GM21381 (cell line): ENCODE measurements around the gene ABCC9.

Experiments used
- ATAC-seq: cut with Tn5 transposase; IDR thresholded peaks from one replicate; pipeline ENCODE4 v1.9.1; 2021; ENCODE audit warnings: mild to moderate bottlenecking, moderate library complexity; ENCODE audit not compliant: unreplicated experiment

The ABCC9 gene

DNA sequence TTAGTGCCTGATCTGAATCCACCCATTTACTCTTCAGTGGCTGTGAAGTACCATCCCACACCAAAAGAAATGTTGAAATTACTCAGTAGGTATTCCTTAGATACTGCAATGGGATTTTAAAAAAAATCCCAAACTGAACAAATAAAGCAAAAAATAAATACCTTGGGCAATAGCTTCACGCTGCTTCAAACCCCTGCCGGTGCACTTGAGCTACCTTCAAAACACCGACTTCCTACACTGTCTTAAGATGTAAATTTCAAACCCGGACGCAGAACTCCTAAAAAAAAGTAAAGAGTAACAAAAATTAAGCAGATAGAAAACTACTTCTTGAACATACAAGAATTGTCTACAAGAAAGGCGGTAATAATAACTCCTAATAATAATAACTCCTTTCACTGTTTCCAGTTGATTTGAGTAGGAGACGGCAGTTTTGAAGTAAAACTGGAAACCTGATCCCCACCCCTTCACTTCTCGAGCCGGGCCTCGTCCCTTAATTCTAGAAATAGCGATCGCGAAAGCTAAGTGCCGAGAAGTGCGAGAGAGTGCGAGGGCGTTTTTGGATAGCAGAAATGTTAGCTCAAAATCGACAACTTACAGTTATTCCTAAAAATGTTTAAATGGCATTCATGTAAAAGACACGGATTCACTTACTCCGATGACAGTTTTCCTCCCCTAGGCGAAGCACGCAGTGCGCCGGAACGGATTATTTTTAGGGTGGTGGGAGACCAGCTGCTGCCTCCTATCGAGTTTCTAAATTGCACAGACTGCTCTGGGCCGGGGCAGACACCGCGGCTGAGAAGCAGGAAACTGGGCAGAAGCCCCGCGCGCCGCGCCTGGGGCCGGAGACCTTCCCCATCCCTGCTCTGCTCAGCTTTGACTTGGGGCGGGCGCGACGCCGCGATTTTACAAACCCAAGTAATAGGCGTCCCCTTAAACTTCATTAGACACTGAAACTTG, at the start of gene ABCC9:
TSS of gene ABCC9 (minus strand) at position 878 of the 957 bp plus-strand sequence. CDS start 4,752 bp downstream, outside the sequence.
- ATAC-seq, result no peak

DNA sequence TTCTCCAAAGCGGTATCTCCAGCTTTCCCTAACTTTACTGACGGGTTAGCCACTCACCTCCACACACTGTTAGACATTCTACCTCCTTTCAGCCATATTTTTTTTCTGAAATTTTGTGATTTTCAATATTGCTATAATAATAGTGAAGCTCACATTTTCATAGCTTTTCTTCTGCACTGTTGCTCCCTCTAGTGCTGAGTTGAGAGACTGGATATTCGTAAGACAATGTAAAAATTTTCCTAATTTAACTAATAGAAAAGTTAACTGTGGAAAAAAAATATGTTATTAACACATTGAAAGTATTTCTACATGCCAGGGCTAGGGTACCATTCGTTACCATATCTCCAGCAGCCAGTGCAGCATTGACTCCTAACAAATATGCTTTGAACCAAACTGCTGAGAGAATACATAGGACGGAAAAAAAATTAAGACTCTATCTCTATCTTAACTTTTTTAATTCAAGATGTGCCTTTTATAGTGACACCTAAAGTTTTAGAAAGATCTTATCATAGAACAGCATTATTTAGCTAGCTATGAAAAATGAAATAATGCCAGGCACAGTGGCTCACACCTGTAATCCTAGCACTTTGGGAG, 48.7 kb upstream of the ABCC9 start:
- no peak for ATAC-seq

DNA sequence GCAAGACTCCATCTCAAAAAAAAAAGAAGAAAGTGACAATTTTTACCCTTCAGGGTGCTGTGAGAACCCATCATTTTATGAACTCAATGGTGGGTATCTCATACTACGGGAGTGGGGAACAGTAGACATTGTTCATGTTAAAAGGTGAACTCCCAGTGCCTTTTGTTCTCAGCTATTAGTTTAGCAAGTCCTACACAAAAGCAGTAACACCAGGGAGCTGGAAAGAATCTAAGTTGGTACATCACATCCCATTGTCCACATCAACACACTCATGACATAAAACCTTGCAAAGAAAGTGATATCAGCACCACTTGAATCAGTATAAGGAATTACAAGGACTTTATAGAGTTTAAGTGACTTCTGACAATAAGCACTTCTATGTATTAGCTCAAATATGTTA, 47.4 kb upstream of the ABCC9 start:
- ATAC-seq, result no peak

GRCh38 chr12:21987755-21988154, 46.5 kb upstream of the ABCC9 start:
- ATAC-seq, result no peak

DNA sequence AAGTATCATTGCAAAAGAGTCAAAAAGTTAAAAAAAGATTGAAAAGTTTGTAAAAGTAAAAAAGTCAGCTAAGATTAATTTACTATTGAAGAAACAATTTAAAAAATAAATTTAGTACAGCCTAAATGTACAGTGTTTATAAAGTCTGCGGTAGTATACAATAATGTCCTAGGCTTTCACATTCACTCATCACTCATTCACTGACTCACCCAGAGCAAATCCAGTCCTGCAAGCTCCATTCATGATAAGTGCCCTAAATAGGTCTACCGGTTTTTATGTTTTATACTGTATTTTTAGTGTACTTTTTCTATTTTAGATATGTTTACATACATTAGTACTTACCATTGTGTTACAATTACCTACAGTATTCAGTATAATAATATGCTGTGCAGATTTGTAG, 43.9 kb upstream of the ABCC9 start:
- no peak for ATAC-seq

GRCh38 chr12:21984375-21984774, 43.1 kb upstream of the ABCC9 start:
- no peak for ATAC-seq

- ATAC-seq, result no peak
Observed at GRCh38 chr12:21983095-21983494, 41.9 kb upstream of the ABCC9 start.

GRCh38 chr12:21980544-21980943, 39.3 kb upstream of the ABCC9 start:
- ATAC-seq, result no peak

DNA sequence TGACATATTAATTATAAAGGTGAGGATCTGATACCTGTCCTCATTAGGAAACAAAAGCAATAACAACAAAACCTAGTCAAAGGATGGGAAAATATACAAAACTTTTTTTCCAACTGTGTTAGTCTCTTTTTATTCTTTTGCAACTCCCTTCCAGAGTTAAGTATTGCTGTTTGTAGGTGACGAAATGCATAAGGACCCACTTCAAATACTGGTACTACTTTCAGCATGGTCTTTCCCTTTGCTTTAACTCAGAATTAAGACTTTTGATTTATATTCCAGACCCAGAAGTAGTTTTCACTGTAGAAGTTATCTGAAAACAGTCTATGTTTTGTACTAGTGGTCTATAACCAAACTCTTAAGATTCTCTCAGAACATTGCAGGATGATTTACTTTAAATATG, 34.1 kb upstream of the ABCC9 start:
- no peak for ATAC-seq

DNA sequence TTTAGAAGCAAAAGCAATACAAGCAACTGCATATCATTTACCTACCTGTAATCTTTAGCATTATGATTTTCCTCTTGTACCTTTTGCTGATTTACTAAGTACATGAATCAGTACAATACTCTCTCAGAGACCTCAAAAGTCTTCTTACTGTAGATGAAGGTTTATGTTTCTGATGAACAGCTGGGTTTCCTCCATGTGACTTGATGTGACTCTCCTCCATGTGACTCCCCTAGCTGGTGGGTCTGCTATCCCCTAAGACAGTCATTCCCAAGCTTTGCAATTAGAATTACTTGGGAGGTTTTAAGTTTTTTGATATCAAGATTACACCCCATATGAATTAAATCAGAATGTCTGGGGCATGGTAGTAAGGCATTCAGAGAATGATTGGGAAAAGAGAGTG, 32.0 kb upstream of the ABCC9 start:
- ATAC-seq, result no peak

DNA sequence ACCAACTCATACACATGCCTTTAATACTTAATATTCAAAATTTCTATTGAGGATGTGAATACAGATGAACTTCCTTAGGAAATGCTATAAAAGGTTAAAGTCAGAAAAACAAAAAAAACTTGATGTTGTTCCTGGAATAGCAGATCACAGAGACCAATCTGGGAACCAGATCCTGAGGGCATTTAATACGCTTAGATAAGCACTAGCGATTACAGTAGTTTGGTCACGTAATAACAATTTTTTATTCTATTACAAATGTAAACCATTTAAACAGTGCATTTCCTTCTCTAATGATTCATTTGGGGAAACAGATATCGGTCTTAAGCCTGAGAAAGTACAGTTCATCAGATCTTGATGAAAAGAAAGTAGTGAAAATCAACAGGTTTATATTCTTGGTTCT, 30.8 kb upstream of the ABCC9 start:
- no peak for ATAC-seq

GRCh38 chr12:21971344-21971743, 30.1 kb upstream of the ABCC9 start:
- ATAC-seq, result no peak

- ATAC-seq, result no peak
Observed at GRCh38 chr12:21962821-21963220, 21.6 kb upstream of the ABCC9 start.

- no peak for ATAC-seq
Observed at GRCh38 chr12:21962236-21962635, 21.0 kb upstream of the ABCC9 start.

GRCh38 chr12:21950649-21951048, 9.4 kb upstream of the ABCC9 start:
- ATAC-seq, result no peak

DNA sequence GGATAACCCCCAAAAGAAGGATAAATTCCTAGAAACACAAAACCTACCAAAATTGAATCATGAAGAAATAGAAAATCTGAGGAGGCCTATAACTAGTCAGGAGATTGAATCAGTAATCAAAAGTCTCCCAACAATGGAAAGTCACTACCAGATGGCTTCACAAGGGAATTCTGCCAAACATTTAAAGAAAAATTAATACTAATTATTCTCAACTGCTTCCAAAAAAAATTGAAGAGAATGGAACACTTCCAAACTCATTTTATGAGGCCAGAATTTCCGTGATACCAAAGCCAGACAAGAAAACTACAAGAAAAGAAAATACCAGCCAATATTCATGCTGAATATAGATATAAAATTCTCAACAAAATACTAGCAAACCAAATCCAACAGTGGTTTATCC, 7.8 kb upstream of the ABCC9 start:
- ATAC-seq, result no peak

DNA sequence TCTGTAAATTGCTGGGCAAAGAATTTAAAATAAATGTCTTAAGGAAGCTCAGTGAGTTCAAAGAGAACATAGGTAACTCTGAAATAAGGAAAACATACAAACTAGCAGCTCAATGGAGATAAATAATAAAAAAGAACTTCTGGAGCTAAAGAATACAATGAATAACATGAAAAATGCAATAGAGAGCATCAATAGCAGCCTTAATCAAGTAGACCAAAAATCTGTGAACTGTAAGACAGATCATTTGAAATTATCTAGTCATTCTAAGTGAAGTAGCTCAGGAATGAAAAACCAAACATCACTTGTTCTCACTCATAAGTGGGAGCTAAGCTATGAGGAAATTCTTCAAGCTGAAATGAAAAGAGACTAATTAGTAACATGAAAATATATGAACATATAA, 5.8 kb upstream of the ABCC9 start:
- ATAC-seq, result no peak

- no peak for ATAC-seq
Observed at GRCh38 chr12:21945002-21945401, 3.8 kb upstream of the ABCC9 start.

GRCh38 chr12:21942377-21942703, 1.1 kb upstream of the ABCC9 start:
- no peak for ATAC-seq

DNA sequence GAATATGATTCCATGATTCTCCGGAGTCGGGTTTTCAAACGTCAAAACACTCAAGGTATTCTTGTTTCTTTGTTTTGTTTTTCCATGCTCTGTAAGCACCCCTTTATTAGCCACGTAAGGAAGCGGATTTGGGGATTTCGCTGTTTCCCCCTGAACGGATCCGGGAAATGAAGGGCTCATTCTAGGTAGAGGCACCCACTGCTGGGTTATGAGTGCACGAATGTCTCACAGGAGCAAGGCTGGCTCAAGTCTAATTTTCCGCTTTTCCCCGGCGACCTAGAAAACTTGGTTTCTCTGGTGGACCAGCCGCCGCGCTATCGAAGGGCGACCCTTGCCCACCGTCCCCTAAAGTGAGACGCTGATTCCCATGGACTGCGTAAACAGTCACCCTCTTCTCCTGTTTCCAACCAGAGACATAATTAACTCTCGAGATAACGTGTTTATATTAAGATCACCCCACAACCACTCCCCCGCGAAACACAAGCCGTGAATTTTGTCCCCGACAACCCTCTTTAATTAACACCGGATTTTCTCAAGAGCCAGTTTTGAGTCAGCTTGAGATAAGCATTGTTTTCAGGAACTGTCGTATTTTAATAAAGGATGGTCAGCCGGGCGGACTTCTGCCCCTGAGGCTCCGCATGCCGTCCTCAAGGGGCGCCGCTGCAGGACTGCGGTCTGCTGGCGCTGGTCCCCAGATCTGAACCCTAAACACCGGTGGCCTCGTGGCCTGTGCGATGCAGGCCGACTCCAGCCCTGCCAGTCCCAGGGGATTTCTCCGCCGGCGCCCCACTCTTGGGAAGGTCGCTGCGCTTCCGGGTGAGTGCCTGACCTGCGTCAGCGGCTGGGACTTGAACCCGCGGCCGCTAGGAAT, 515 bp upstream of the ABCC9 start:
- no peak for ATAC-seq

DNA sequence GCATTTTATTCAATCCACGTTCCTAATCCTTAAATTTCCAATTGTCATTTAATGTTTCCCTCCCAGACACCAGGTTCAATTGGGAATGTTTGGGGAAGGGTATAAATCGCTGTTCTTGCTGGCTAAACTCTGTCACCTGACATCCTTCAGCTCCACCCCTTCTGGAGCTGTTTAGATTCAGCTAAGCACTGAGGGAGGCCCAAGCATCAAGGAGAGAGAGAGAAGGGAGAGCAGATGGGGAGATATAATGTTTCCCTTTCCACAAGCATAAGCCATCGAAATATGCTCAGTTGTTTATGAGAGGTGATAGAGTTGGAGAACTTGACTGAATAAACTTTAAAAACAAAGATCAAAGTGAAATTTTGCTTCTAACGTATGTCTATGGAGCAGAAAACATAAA, 1.8 kb downstream of the ABCC9 start:
- no peak for ATAC-seq

DNA sequence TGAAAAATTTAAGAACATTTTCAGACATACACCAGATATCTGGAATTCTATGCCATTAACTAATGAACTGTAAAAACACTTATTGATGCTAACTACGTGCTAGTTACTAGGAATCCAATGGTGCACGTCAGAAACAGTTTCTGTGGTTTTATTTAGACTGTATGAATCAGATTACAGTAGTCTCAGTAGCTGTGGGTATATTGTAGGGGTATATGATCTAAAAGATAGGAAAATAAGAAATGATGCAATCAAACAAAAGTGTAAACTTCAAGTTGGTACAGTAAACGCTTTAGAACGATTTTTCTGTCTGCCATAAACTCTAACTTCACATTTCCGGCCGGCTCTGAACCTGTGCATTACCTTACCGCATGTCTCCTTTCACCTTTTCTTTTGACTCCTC, 2.3 kb downstream of the ABCC9 start:
- ATAC-seq, result no peak
